HEK293 (cell line): ENCODE results near the gene ZFYVE21.
A peak's percentile ranks its signal among the peaks of the same experiment; 100 is the strongest.

Source experiments
- EGR2 ChIP-seq: fragments of 450-650 bp; formaldehyde crosslinking; IDR thresholded peaks from 2 replicates; pipeline ENCODE4 v1.5.1; 2016; ENCODE audit warnings: low read depth, missing biosample characterization, missing genetic modification characterization
- GLI4 ChIP-seq: fragments of 450-650 bp; formaldehyde crosslinking; IDR thresholded peaks from 2 replicates; pipeline ENCODE4 v1.5.1; 2016; ENCODE audit warnings: missing biosample characterization, missing genetic modification characterization
- GLIS1 ChIP-seq: fragments of 450-650 bp; formaldehyde crosslinking; IDR thresholded peaks from 2 replicates; pipeline ENCODE4 v1.5.1; 2016; ENCODE audit warnings: missing biosample characterization, missing genetic modification characterization
- KLF10 ChIP-seq: fragments of 450-650 bp; IDR thresholded peaks from 2 replicates; pipeline ENCODE4 v1.5.1; 2018; ENCODE audit warnings: missing biosample characterization, mild to moderate bottlenecking, missing genetic modification characterization
- KLF16 ChIP-seq: fragments of 450-650 bp; formaldehyde crosslinking; IDR thresholded peaks from 2 replicates; pipeline ENCODE4 v1.5.1; 2017; ENCODE audit warnings: missing biosample characterization, missing genetic modification characterization
- KLF8 ChIP-seq: fragments of 450-650 bp; formaldehyde crosslinking; IDR thresholded peaks from 2 replicates; pipeline ENCODE4 v1.5.1; 2016; ENCODE audit warnings: missing biosample characterization, missing genetic modification characterization
- WT1 ChIP-seq: fragments of 450-650 bp; formaldehyde crosslinking; IDR thresholded peaks from 2 replicates; pipeline ENCODE4 v1.5.1; 2016; ENCODE audit warnings: missing biosample characterization, missing genetic modification characterization
- ZBTB8A ChIP-seq: fragments of 450-650 bp; formaldehyde crosslinking; IDR thresholded peaks from 2 replicates; pipeline ENCODE4 v1.5.1; 2016; ENCODE audit warnings: missing biosample characterization, missing genetic modification characterization
- ZFHX2 ChIP-seq: fragments of 450-650 bp; formaldehyde crosslinking; conservative IDR thresholded peaks from 2 replicates; pipeline ENCODE4 v1.5.1; 2016; ENCODE audit warnings: missing biosample characterization, missing genetic modification characterization
- ZNF354C ChIP-seq: fragments of 450-650 bp; formaldehyde crosslinking; IDR thresholded peaks from 2 replicates; pipeline ENCODE4 v1.5.1; 2016; ENCODE audit warnings: missing biosample characterization, missing genetic modification characterization, low read depth, borderline replicate concordance
- ZNF394 ChIP-seq: fragments of 450-650 bp; formaldehyde crosslinking; IDR thresholded peaks from 2 replicates; pipeline ENCODE4 v1.5.1; 2016; ENCODE audit warnings: missing biosample characterization, missing genetic modification characterization, mild to moderate bottlenecking, moderate library complexity, borderline replicate concordance
- ZNF514 ChIP-seq: fragments of 450-650 bp; formaldehyde crosslinking; IDR thresholded peaks from 2 replicates; pipeline ENCODE4 v1.5.1; 2016; ENCODE audit warnings: missing biosample characterization, missing genetic modification characterization
- ZNF521 ChIP-seq: fragments of 450-650 bp; formaldehyde crosslinking; IDR thresholded peaks from 2 replicates; pipeline ENCODE4 v1.5.1; 2017; ENCODE audit warnings: missing biosample characterization, mild to moderate bottlenecking, missing genetic modification characterization
- ZNF549 ChIP-seq: fragments of 450-650 bp; IDR thresholded peaks from 2 replicates; pipeline ENCODE4 v1.5.1; 2018; ENCODE audit warnings: missing biosample characterization, missing genetic modification characterization, mild to moderate bottlenecking, inconsistent platforms, moderate library complexity
- ZNF596 ChIP-seq: fragments of 450-650 bp; IDR thresholded peaks from 2 replicates; pipeline ENCODE4 v1.5.0; 2018; ENCODE audit warnings: missing biosample characterization, mild to moderate bottlenecking, missing genetic modification characterization, moderate library complexity
- ZNF610 ChIP-seq: fragments of 450-650 bp; formaldehyde crosslinking; IDR thresholded peaks from 2 replicates; pipeline ENCODE4 v1.5.1; 2016; ENCODE audit warnings: missing biosample characterization, missing genetic modification characterization, borderline replicate concordance
- ZNF660 ChIP-seq: fragments of 450-650 bp; IDR thresholded peaks from 2 replicates; pipeline ENCODE4 v1.5.1; 2018; ENCODE audit warnings: missing biosample characterization, mild to moderate bottlenecking, missing genetic modification characterization
- ZNF677 ChIP-seq: fragments of 450-650 bp; IDR thresholded peaks from 2 replicates; pipeline ENCODE4 v1.5.0; 2018; ENCODE audit warnings: missing biosample characterization, mild to moderate bottlenecking, missing genetic modification characterization, moderate library complexity
- ZNF76 ChIP-seq: fragments of 450-650 bp; formaldehyde crosslinking; IDR thresholded peaks from 2 replicates; pipeline ENCODE4; 2016; ENCODE audit warnings: low read depth, missing biosample characterization, missing genetic modification characterization, borderline replicate concordance
- ZSCAN30 ChIP-seq: fragments of 450-650 bp; IDR thresholded peaks from 2 replicates; pipeline ENCODE4 v1.5.1; 2018; ENCODE audit warnings: missing biosample characterization, mild to moderate bottlenecking, missing genetic modification characterization, moderate library complexity
- TF ChIP-seq, protein P1 (sequence below): fragments of 450-650 bp; formaldehyde crosslinking; IDR thresholded peaks from 2 replicates; pipeline ENCODE4 v1.5.1; 2016; ENCODE audit warnings: missing biosample characterization, missing genetic modification characterization
- TF ChIP-seq, protein P2 (sequence below): fragments of 450-650 bp; formaldehyde crosslinking; IDR thresholded peaks from 2 replicates; pipeline ENCODE4 v1.5.1; 2016; ENCODE audit warnings: missing biosample characterization, missing genetic modification characterization
- TF ChIP-seq, protein P3 (sequence below): fragments of 450-650 bp; formaldehyde crosslinking; IDR thresholded peaks from 2 replicates; pipeline ENCODE4 v1.5.1; 2017; ENCODE audit warnings: missing biosample characterization, missing genetic modification characterization
- TF ChIP-seq, protein P4 (sequence below): fragments of 450-650 bp; formaldehyde crosslinking; IDR thresholded peaks from 2 replicates; pipeline ENCODE4 v1.5.1; 2016; ENCODE audit warnings: missing biosample characterization, missing genetic modification characterization
- TF ChIP-seq, protein P5 (sequence below): fragments of 450-650 bp; formaldehyde crosslinking; IDR thresholded peaks from 2 replicates; pipeline ENCODE4 v1.5.1; 2016; ENCODE audit warnings: missing biosample characterization, missing genetic modification characterization, borderline replicate concordance

The ZFYVE21 gene

DNA sequence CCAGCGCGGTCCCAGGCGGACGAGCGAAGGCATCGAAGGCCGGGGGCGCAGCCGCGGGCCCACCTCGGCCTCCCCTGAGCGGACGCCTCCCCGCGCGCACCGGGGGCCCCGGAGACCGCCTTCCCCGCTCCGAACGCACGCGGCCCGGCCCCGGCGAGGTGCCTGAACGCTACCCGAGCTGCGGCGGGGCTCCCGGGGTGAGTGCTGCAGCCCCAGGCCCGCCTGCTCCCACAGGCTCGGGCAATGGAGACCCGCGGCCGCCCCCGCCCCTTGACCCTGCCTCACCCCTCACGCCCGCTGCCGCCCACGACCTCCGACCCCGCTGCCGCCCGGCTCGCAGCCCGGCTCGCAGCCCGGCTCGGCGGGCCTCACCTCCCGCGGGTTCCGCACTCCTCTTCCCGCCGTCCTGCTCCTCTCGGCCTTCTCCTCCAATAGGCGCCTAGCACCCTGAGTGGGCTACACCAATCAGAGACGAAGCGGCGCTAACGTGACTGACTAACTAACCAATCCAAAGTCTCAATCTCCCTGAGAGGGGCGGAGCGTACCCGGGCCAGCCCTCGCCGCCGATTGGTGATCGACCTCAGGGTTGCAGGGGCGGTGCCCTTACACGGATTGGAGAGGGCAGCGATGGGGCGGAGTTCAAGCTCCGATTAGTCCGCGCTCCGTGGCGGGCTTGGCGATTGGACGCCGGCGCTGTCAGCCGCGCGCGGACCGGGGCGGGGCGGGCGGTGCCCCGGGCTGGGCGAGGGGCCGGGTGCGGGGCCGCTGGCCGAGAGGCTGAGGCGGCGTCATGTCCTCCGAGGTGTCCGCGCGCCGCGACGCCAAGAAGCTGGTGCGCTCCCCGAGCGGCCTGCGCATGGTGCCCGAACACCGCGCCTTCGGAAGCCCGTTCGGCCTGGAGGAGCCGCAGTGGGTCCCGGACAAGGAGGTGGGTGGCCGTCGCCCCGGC, at the start of gene ZFYVE21, which contains the start of gene XRCC3 (continued):
- TF ChIP-seq, protein P1, sequence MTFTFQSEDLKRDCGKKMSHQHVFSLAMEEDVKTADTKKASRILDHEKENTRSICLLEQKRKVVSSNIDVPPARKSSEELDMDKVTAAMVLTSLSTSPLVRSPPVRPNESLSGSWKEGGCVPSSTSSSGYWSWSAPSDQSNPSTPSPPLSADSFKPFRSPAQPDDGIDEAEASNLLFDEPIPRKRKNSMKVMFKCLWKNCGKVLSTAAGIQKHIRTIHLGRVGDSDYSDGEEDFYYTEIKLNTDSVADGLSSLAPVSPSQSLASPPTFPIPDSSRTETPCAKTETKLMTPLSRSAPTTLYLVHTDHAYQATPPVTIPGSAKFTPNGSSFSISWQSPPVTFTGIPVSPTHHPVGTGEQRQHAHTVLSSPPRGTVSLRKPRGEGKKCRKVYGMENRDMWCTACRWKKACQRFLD (tag by site-specific recombination) = no peak
- TF ChIP-seq, protein P2, sequence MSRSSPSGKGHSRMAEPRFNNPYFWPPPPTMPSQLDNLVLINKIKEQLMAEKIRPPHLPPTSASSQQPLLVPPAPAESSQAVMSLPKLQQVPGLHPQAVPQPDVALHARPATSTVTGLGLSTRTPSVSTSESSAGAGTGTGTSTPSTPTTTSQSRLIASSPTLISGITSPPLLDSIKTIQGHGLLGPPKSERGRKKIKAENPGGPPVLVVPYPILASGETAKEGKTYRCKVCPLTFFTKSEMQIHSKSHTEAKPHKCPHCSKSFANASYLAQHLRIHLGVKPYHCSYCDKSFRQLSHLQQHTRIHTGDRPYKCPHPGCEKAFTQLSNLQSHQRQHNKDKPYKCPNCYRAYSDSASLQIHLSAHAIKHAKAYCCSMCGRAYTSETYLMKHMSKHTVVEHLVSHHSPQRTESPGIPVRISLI (tag by site-specific recombination) = no peak
- TF ChIP-seq ZNF394 (tag by site-specific recombination) = no peak
- TF ChIP-seq GLIS1 (tag by site-specific recombination) = peak; percentile 78
- peak; percentile 43; the same call in 1 of the 2 replicates for TF ChIP-seq KLF10
- peak; percentile 96 for TF ChIP-seq ZSCAN30
- peak; percentile 91 for TF ChIP-seq ZNF660 (tag by site-specific recombination)
- no peak for TF ChIP-seq ZNF514
- TF ChIP-seq GLI4 (tag by site-specific recombination) = no peak
- no peak for TF ChIP-seq ZNF610
- TF ChIP-seq, protein P3, sequence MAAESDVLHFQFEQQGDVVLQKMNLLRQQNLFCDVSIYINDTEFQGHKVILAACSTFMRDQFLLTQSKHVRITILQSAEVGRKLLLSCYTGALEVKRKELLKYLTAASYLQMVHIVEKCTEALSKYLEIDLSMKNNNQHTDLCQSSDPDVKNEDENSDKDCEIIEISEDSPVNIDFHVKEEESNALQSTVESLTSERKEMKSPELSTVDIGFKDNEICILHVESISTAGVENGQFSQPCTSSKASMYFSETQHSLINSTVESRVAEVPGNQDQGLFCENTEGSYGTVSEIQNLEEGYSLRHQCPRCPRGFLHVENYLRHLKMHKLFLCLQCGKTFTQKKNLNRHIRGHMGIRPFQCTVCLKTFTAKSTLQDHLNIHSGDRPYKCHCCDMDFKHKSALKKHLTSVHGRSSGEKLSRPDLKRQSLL = 0 out of 2 replicates have a peak, but pooled peaks have one; percentile 31
- peak; percentile 82 for TF ChIP-seq KLF8
- peak; percentile 92 for TF ChIP-seq ZBTB8A (tag by site-specific recombination)
- 0 out of 2 replicates have a peak, but pooled peaks have one; percentile 13 for TF ChIP-seq KLF16 (tag by site-specific recombination)
- no peak for TF ChIP-seq WT1 (tag by site-specific recombination)
- TF ChIP-seq, protein P4, sequence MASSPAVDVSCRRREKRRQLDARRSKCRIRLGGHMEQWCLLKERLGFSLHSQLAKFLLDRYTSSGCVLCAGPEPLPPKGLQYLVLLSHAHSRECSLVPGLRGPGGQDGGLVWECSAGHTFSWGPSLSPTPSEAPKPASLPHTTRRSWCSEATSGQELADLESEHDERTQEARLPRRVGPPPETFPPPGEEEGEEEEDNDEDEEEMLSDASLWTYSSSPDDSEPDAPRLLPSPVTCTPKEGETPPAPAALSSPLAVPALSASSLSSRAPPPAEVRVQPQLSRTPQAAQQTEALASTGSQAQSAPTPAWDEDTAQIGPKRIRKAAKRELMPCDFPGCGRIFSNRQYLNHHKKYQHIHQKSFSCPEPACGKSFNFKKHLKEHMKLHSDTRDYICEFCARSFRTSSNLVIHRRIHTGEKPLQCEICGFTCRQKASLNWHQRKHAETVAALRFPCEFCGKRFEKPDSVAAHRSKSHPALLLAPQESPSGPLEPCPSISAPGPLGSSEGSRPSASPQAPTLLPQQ = peak; percentile 73; the same call in 1 of the 2 replicates
- no peak for TF ChIP-seq ZNF549 (tag by site-specific recombination)
- TF ChIP-seq ZNF521 = no peak
- TF ChIP-seq ZNF596 = peak; percentile 62; the same call in 1 of the 2 replicates
- TF ChIP-seq ZNF354C (tag by site-specific recombination) = no peak
- 0 out of 2 replicates have a peak, but pooled peaks have one; percentile 37 for TF ChIP-seq ZNF677 (tag by site-specific recombination)
- TF ChIP-seq, protein P5, sequence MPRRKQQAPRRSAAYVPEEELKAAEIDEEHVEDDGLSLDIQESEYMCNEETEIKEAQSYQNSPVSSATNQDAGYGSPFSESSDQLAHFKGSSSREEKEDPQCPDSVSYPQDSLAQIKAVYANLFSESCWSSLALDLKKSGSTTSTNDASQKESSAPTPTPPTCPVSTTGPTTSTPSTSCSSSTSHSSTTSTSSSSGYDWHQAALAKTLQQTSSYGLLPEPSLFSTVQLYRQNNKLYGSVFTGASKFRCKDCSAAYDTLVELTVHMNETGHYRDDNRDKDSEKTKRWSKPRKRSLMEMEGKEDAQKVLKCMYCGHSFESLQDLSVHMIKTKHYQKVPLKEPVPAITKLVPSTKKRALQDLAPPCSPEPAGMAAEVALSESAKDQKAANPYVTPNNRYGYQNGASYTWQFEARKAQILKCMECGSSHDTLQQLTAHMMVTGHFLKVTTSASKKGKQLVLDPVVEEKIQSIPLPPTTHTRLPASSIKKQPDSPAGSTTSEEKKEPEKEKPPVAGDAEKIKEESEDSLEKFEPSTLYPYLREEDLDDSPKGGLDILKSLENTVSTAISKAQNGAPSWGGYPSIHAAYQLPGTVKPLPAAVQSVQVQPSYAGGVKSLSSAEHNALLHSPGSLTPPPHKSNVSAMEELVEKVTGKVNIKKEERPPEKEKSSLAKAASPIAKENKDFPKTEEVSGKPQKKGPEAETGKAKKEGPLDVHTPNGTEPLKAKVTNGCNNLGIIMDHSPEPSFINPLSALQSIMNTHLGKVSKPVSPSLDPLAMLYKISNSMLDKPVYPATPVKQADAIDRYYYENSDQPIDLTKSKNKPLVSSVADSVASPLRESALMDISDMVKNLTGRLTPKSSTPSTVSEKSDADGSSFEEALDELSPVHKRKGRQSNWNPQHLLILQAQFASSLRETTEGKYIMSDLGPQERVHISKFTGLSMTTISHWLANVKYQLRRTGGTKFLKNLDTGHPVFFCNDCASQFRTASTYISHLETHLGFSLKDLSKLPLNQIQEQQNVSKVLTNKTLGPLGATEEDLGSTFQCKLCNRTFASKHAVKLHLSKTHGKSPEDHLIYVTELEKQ (tag by site-specific recombination) = no peak
- TF ChIP-seq ZNF76 (tag by site-specific recombination) = 0 out of 2 replicates have a peak, but pooled peaks have one; percentile 11
- TF ChIP-seq EGR2 (tag by site-specific recombination) = no peak; the same call in 1 of the 2 replicates
- peak; percentile 93 for TF ChIP-seq ZFHX2 (tag by site-specific recombination)
